Suprapubic skin (tissue), 4 donors: Measurements from ENCODE around the gene RBM17. TPM values are rescaled to one million over a fixed set of nuclear protein-coding genes. Genes with fewer than 3 reads are reported as not detected.
"Not testable (repeated sequence)": the region's sequence is repeated elsewhere in the genome, so short reads cannot be mapped to it uniquely, and the experiment has no call there.

ENCODE experiments used
- DNase-seq, 2 donors: peaks; one replicate each; pipeline ENCODE4 v3.0.0-alpha.2; 2019; ENCODE audit warnings: low spot score in 2 of 2
- H3K27ac ChIP-seq: fragments of 200-600 bp; sonication (generic); one replicate; pipeline ENCODE4 v1.5.1; 2019
- H3K27me3 ChIP-seq: fragments of 200-600 bp; sonication (generic); one replicate; pipeline ENCODE4 v1.5.1; 2019
- H3K36me3 ChIP-seq: fragments of 200-600 bp; sonication (generic); one replicate; pipeline ENCODE4 v1.5.1; 2019
- H3K4me1 ChIP-seq: fragments of 200-600 bp; sonication (generic); one replicate; pipeline ENCODE4 v1.5.1; 2019
- H3K4me3 ChIP-seq: fragments of 200-600 bp; sonication (generic); one replicate; pipeline ENCODE4 v1.5.1; 2019; ENCODE audit warnings: mild to moderate bottlenecking
- H3K9me3 ChIP-seq: fragments of 200-600 bp; sonication (generic); one replicate; pipeline ENCODE4 v1.5.1; 2019
- CTCF ChIP-seq, 2 donors: fragments of 200-600 bp in 1 of 2; fragments of 450-650 bp in 1 of 2; sonication (generic) in 1 of 2; IDR thresholded peaks; one replicate each; pipeline ENCODE4 v1.5.1; 2016 to 2019; ENCODE audit warnings: antibody characterized with exemption in 2 of 2, mild to moderate bottlenecking in 1 of 2, moderate library complexity in 1 of 2
- EP300 ChIP-seq: sonication (generic); formaldehyde crosslinking; IDR thresholded peaks from one replicate; pipeline ENCODE4 v1.6.1; 2017; ENCODE audit warnings: antibody characterized with exemption
- POLR2A ChIP-seq, 2 donors: fragments of 450-650 bp; IDR thresholded peaks; one replicate each; pipeline ENCODE4 v1.6.1; 2017; ENCODE audit warnings: antibody characterized with exemption in 2 of 2, mild to moderate bottlenecking in 2 of 2, moderate library complexity in 2 of 2
- POLR2AphosphoS5 ChIP-seq, 3 donors: sonication (generic); formaldehyde crosslinking; IDR thresholded peaks; one replicate each; pipeline ENCODE4 v1.6.1; 2017; ENCODE audit warnings: antibody characterized with exemption in 3 of 3
- WGBS: methylation state at CpG from one replicate; pipeline ENCODE4 v1.1.5; 2018; 5-methylcytosine and 5-hydroxymethylcytosine counted together
- total RNA-seq, 4 donors: library from RNA; depleted of rRNA; stranded (reverse); fragments of >200 nt; gene quantifications; one replicate each; pipeline ENCODE4 v1.1.0, GENCODE V29; 2016

Gene RBM17
- total RNA-seq, 4 donors from 2014 or later = 31.9 to 85.6 (median 42.9) TPM

- WGBS = 11% methylated on average over 16 of the region's 16 CpGs
- no peak for DNase-seq
- peak overlapping the region; percentile 95 for H3K27ac ChIP-seq
- TF ChIP-seq POLR2A (IDR thresholded peaks at IDR 0.05) (no peak), POLR2AphosphoS5 (IDR thresholded peaks at IDR 0.05) (no peak), CTCF (IDR thresholded peaks at IDR 0.05) (no peak)
- peaks cover 37% of the 10 kb centered on the region for H3K4me1 ChIP-seq
- peak overlapping the region; percentile 78 for H3K4me3 ChIP-seq
- H3K27me3 ChIP-seq = no peaks in the 10 kb centered on the region
- H3K36me3 ChIP-seq = peaks cover 4% of the 10 kb centered on the region
- H3K9me3 ChIP-seq = no peaks in the 10 kb centered on the region
Measured at GRCh38 chr10:6164271-6165095, 75.6 kb downstream of the RBM17 start.

- DNase-seq = no peak
- Histone ChIP-seq H3K27ac (peak overlapping the region; percentile 95), H3K9me3 (no peaks in the 10 kb centered on the region), H3K27me3 (no peaks in the 10 kb centered on the region), H3K4me1 (peaks cover 37% of the 10 kb centered on the region), H3K4me3 (peak overlapping the region; percentile 78), H3K36me3 (peaks cover 4% of the 10 kb centered on the region)
- TF ChIP-seq POLR2AphosphoS5 (IDR thresholded peaks at IDR 0.05) (no peak), POLR2A (IDR thresholded peaks at IDR 0.05) (no peak), EP300 (no peak), CTCF (IDR thresholded peaks at IDR 0.05) (no peak)
- WGBS = 22% methylated on average over 6 of the region's 6 CpGs
Measured at GRCh38 chr10:6165221-6165725, 76.4 kb downstream of the RBM17 start.

- not testable (repeated sequence) for H3K27me3 ChIP-seq, H3K9me3 ChIP-seq, DNase-seq, H3K36me3 ChIP-seq, H3K4me3 ChIP-seq
- peak overlapping the region; percentile 24 for H3K27ac ChIP-seq
- peaks cover 42% of the 10 kb centered on the region for H3K4me1 ChIP-seq
- 86% methylated on average over 15 of the region's 15 CpGs for WGBS
Measured at GRCh38 chr10:6165933-6166332, 77.1 kb downstream of the RBM17 start.

Other genes with a start within 250 kb of the RBM17 start
- gene ANKRD16, start 199.1 kb upstream of the RBM17 start, total RNA-seq = 10 to 100 TPM in 2 of 4 donors, 1 to 10 TPM in 2; 6.6 to 10.8 (median 9.7) TPM
- gene FBH1, start 198.8 kb upstream of the RBM17 start, total RNA-seq = 100 to 1,000 TPM in 2 of 4 donors, 10 to 100 TPM in 2; 70.9 to 131 (median 90.6) TPM
- gene IL15RA, start 111.5 kb upstream of the RBM17 start, total RNA-seq = 10 to 100 TPM; 14.1 to 26.5 (median 16.4) TPM
- under 1 TPM in 2 of 4 donors, not detected in 2; 0.21 to 0.70 TPM for gene IL2RA, start 26.7 kb upstream of the RBM17 start, total RNA-seq
- 100 to 1,000 TPM in 1 of 4 donors, 10 to 100 TPM in 3; 40.1 to 115 (median 52.2) TPM for gene PFKFB3, start 113.9 kb downstream of the RBM17 start, total RNA-seq